Brain microvascular endothelial cell (primary cell): ENCODE results near the gene C17orf114.

ENCODE experiments used
- DNase-seq: peaks from one replicate; pipeline ENCODE4 v3.0.0-alpha.2; 2020
- H3K27ac ChIP-seq: fragments of 250-450 bp; sonication (Bioruptor Pico); 2 replicates; pipeline ENCODE4 v1.5.1; 2020; ENCODE audit warnings: mild to moderate bottlenecking, moderate library complexity
- H3K27me3 ChIP-seq: fragments of 250-450 bp; sonication (Bioruptor Pico); replicated peaks from 2 replicates; pipeline ENCODE4 v1.5.1; 2020; ENCODE audit warnings: mild to moderate bottlenecking
- H3K36me3 ChIP-seq: fragments of 250-450 bp; sonication (Bioruptor Pico); replicated peaks from 2 replicates; pipeline ENCODE4 v1.5.1; 2020; ENCODE audit warnings: mild to moderate bottlenecking
- H3K4me3 ChIP-seq: 2 replicates; pipeline ENCODE4 v1.5.1; 2011; ENCODE audit warnings: low read depth, mild to moderate bottlenecking, control low read depth, low read length, moderate library complexity
- in situ Hi-C: cut with HindIII; loops from 2 replicates; pipeline ENCODE4 v1.10.0; 2017; ENCODE audit warnings: low sequenced_read_pairs, low pct_ligation_motif_present
- TF ChIP-seq, protein P1 (sequence below): IDR thresholded peaks from 2 replicates; pipeline ENCODE4 v1.5.1; 2011; ENCODE audit warnings: low read depth, mild to moderate bottlenecking, moderate library complexity, low read length, control low read depth, inconsistent platforms; ENCODE audit errors: missing control alignments

Gene C17orf114

DNA sequence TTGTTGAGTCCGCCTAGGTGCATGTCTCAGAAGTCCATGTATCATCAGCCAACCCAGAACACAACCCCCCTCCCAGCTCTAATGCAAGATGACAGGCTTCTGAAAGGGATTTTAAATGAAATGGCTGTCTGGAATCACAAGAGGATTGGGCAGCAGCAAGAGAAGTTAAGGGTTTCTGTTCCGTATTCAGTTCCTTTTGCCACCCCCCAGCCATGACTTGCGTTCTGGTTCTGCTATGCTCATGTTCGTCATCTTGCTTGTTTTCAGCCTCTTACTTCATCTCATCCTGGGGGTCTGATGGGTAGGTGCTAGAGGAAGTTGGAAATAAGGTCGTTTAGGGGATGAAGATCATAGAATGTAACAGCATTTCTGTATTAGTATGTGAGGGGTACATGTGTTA lies 43.0 kb upstream of the C17orf114 start:
- in situ Hi-C loops, result no loop called here
- no peaks in the 10 kb centered on the region for H3K27me3 ChIP-seq
- H3K36me3 ChIP-seq, result no peaks in the 10 kb centered on the region
- TF ChIP-seq, protein P1, sequence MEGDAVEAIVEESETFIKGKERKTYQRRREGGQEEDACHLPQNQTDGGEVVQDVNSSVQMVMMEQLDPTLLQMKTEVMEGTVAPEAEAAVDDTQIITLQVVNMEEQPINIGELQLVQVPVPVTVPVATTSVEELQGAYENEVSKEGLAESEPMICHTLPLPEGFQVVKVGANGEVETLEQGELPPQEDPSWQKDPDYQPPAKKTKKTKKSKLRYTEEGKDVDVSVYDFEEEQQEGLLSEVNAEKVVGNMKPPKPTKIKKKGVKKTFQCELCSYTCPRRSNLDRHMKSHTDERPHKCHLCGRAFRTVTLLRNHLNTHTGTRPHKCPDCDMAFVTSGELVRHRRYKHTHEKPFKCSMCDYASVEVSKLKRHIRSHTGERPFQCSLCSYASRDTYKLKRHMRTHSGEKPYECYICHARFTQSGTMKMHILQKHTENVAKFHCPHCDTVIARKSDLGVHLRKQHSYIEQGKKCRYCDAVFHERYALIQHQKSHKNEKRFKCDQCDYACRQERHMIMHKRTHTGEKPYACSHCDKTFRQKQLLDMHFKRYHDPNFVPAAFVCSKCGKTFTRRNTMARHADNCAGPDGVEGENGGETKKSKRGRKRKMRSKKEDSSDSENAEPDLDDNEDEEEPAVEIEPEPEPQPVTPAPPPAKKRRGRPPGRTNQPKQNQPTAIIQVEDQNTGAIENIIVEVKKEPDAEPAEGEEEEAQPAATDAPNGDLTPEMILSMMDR, result no peak
- DNase-seq, result no peak
- no peak overlapping the region for H3K4me3 ChIP-seq
- no peak overlapping the region for H3K27ac ChIP-seq

DNA sequence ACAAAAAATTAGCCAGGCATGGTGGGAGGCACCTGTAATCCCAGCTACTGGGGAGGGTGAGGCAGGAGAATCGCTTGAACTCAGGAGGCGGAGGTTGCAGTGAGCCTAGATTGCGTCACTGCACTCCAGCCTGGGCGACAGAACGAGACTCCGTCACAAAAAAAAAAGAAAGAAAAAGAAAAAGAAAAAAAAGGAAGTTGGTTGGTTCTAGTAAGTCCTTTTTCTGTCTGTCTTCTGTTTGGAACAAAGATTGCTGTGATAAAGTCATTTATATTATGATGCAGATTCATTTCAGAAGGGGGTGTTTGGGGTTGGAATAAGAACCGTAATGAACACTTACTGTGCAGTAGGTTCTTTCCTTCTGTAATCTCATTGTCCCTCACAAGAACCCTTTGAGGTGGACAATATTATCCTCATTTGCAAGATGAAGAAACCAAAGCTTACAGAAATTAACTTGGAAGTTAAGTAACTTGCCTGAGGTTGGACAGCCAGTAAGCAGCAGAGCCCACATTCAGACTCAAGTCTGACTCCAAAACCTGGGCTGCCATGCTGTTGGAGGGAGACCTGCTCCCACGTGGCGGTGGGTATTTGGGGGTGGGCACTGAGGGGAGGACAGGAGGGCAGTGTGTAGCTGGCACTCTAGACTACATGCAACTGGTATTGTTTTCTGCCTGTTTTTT lies 41.3 kb upstream of the C17orf114 start:
- Histone ChIP-seq H3K4me3 (no peak overlapping the region), H3K36me3 (no peaks in the 10 kb centered on the region), H3K27ac (no peak overlapping the region), H3K27me3 (no peaks in the 10 kb centered on the region)
- TF ChIP-seq, protein P1, result no peak
- DNase-seq, result no peak
- in situ Hi-C loops, result no loop called here

DNA sequence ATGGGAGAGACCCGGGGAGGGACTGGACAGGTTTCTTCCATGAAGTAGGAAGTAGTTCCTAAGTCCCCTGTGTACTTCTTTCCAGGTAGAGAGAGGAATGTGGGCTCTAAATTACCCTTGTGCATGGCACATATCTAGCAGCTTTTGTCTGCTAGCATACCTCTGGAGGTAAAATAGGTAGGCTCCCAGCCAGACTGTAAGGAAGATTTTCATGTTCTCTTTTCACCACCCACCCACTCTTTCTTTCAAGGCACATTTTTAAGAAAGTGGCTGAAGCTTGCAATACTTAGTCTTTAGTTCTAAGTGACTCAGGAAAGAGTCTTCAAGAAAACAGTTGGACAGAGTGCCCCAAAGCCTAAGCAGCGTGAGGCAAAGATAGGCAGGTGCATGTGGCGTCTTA lies 40.2 kb upstream of the C17orf114 start:
- Histone ChIP-seq H3K27ac (no peak overlapping the region), H3K36me3 (no peaks in the 10 kb centered on the region), H3K27me3 (no peaks in the 10 kb centered on the region), H3K4me3 (no peak overlapping the region)
- TF ChIP-seq, protein P1, result no peak
- in situ Hi-C loops, result no loop called here
- DNase-seq, result no peak

DNA sequence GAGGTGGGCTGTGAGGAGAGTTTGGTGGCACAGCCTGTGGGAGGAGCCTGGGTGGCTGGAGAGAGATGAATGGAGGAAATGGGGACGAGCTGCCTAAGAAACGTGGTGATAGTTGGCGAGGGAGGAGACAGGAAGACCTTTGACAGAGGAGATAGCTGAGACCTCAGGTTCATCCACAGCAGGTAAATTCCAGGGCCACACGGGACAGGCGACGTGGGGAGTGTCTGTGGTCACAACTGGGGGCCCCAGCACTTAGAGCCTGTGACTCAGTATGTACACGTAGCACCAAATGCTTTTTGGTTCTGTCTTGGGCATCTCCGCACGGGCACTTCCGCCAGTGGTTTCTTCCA lies 38.7 kb upstream of the C17orf114 start:
- Histone ChIP-seq H3K4me3 (no peak overlapping the region), H3K27ac (no peak overlapping the region), H3K27me3 (no peaks in the 10 kb centered on the region), H3K36me3 (no peaks in the 10 kb centered on the region)
- in situ Hi-C loops, result no loop called here
- TF ChIP-seq, protein P1, result no peak
- no peak for DNase-seq

DNA sequence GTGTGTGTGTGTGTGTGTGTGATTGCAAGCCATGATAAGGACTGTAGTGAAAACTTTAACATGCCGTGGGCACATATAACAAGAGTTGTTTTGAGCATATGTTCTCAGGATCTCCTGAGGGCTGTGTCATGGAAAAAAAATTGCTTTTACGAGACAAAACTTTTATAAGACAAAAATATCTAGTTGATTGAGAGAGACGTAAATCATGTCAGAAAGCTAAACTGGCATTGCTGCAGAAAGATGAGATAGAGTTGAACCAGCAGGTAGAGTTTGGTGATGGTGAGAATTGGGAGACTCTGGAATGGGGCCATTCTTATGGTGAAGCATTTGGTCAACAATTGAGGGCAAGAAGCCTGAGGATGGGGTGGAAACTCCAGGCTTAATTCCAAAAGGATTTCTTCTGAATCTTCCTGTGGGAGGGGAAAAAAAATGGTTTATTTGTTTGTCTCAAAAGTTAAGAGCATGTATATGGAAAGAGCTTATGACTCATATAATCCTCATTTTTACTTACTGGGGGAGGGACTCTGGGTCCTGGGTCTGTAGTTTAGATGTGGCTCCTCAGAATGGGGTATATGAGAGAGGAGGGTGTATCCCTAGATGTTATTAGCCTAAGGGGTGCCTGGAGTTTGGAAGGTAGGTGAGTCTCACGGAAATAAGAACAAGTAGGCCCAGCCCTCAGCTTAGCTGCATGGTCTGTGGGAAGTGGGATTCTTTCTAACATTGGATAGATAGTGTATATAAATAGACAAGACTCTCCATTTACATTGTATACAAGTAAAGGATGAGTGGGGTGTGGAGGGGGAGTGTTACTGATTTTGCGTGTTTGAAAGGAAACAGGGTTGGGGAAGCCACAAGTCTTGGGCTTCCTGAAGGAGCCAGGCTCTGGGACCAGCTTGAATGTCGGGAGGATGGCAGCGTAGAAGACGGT lies 38.1 kb upstream of the C17orf114 start:
- Histone ChIP-seq H3K4me3 (no peak overlapping the region), H3K36me3 (no peaks in the 10 kb centered on the region), H3K27ac (no peak overlapping the region), H3K27me3 (no peaks in the 10 kb centered on the region)
- in situ Hi-C loops, result no loop called here
- TF ChIP-seq, protein P1, result no peak
- no peak for DNase-seq
